Stimulated activated CD8-positive, alpha-beta memory T cell treated with anti-CD3 and anti-CD28 coated beads, Interleukin-7, amount 100 ng/mL, for 24 hours (primary cell): Measurements from ENCODE around the gene PLA2G12A.

ENCODE experiments used
- DNase-seq: peaks from one replicate; pipeline ENCODE4 v3.0.0-alpha.2; 2020; ENCODE audit warnings: low read depth

PLA2G12A gene

GRCh38 chr4:109729117-109729717 lies 653 bp downstream of the PLA2G12A start:
- DNase-seq: peak; percentile 2

DNA sequence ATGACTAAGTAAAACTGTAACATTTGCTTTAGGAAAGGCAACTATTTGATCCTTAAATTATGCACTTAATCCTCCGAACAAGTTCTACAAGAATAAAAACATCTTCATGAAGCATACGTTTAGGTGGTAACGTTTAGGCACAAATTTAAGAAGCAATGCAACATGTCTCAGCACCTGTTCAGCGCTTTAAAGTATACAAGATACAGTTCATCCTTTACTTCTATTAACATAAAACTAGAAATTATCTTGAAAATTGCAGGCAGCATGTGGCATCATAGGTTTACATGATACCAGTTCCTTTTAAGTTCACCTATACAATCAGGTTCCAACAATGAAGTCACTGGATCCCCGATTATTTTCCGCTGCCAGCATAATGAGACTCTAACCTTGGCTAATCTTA lies 1.5 kb downstream of the PLA2G12A start:
- no peak for DNase-seq

DNA sequence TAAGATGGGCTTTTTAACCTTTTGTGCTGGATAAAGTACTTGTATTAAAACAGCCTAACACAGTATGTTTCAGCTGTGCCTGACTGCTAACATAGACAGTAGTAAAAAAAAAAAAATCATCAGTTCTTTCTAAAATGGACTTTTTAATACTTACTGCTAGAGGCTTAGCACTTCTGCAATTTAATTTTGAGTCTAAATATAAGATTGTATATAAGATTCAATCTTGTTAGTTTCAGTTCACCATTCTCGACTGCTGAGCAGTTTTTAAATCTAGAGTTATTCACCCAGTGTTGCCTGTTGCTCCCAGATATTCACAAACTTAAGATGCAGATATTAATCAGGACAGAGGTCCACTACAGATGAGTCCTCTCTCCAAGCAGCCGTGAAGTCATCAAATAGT lies 6.8 kb downstream of the PLA2G12A start:
- DNase-seq: no peak

DNA sequence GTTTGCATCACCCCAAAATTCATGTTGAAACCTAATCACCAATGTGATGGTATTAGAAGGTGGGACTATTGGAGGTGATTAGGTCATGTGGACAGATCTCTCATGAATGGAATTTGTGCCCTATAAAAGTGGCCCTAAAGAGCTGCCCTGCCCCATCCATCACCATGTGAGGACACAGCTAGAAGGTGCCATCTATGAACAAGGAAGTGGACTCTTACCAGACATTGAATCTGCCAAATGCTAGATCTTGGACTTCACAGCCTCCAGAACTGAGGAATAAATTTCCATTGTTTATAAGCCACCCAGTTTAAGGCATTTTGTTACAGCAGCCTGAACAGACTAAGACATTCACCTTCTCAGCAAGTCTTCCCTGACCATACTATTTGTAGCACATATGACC lies 7.5 kb downstream of the PLA2G12A start:
- no peak for DNase-seq

DNA sequence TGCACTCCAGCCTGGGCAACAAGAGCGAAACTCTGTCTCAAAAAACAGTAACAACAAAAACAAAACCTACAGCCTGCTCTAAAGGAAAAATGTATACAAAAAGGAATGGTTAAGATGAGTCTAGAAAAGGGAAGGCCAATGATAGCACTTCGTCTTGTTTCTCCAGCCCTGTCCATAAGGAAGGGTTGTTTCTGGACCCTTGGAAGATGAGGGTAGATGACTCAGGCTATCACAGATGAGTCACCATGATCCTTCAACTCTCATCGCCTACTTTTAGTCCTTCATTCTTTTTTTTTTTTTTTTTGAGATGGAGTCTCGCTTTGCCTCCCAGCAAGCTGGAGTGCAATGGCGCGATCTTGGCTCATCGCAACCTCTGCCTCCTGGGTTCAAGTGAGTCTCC lies 8.8 kb downstream of the PLA2G12A start:
- DNase-seq: no peak

DNA sequence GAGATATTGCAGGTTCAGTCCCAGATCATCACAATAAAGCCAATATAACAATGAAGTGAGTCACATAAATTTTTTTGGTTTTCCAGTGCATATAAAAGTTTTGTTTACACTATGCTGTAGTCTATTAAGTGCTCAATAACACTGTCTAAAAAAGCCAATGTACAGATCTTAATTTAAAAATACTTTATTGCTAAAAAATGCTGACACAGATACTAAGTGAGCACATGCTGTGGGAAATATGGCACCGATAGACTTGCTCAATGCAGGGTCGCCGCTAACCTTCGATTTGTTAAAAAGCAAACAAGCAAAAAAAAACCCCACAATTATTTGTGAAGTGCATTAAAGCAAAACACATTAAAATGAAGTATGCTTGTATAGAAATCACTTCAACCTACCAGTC lies 10.3 kb downstream of the PLA2G12A start:
- DNase-seq: no peak

DNA sequence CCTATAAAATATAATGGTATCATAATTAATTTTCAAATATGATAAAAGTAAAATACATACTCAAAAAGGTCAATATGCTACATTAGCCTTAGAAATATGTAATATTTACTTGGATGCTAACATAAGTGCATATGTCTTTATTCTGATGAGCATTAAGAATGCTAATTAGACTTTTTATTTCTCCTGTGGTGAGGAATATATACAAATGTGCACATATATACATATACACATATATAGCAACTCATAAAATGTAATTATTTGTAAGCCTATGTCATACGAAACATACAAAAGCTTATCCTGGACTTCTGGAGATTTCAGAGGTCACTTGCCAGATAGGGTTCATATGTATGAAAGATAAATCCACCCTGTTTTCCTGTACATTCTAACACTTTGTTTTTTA lies 11.1 kb downstream of the PLA2G12A start:
- DNase-seq: no peak

DNA sequence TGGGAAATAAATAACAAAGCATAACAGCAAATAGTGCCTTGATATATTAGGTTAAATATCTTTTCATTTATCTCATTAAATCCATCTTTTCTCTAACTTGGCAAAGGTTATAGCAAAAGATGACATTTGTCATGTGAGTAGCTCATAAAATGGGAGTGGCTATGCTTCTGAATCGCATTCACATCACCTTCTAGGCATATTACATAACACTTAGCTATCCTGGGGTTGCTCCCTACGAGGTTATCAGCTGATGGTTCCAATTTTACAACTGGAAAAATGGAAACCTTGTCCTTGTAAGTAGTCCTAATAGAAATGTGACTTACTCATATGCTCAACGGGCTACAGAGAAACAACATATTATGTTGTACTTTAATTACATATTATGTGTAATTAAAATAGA lies 16.4 kb downstream of the PLA2G12A start:
- DNase-seq: no peak

GRCh38 chr4:109708990-109709389 lies 20.9 kb downstream of the PLA2G12A start:
- DNase-seq: no peak

- no peak for DNase-seq
Measured at GRCh38 chr4:109708435-109708834, 21.4 kb downstream of the PLA2G12A start.

GRCh38 chr4:109703664-109704361 lies 26.1 kb downstream of the PLA2G12A start:
- no peak for DNase-seq

- DNase-seq: peak; percentile 31
Measured at GRCh38 chr4:109702950-109703663, 26.8 kb downstream of the PLA2G12A start, which contains the start of gene CASP6. CASP6 (minus strand) TSS chr4:109703445; CDS start chr4:109703395, 50 bp downstream.

DNA sequence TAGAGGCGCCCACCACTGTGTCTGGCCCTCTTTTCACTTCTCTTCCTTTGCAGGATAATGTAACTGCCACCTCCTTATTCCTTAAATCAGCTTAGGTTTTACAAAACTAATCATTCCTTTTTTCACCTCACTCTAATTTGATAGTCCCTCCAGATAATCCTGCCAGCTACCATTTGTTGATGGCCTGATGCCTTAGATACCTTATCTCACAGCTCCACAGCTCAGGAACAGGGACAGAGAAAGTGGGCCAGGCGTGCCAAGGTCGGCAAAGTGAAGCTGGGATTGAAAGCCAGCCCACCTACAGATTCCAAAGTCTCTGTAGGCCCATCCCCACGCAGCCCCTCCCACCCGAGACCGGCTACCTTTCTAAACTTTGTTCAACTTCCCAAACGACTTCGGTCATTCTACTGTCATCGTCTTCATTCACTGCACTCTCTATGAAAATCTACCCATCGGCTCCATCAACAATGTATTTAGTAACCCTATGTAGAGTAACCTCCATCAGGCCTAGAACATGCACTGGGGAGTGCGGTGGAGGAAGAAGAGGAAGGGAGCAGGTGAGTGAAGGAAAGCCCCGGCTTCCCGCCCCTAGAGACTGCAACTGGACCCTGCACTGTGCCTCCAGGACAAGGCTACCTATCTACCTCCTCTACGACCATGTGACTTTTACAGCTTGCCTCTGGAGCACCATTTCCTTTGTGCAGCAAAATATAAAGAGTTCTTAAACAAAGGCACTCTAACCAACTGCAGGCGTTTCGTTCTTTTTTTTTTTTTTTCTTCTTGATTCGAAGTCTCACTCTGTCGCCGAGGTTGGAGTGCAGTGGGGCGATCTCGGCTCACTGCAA lies 28.1 kb downstream of the PLA2G12A start:
- DNase-seq: no peak

DNA sequence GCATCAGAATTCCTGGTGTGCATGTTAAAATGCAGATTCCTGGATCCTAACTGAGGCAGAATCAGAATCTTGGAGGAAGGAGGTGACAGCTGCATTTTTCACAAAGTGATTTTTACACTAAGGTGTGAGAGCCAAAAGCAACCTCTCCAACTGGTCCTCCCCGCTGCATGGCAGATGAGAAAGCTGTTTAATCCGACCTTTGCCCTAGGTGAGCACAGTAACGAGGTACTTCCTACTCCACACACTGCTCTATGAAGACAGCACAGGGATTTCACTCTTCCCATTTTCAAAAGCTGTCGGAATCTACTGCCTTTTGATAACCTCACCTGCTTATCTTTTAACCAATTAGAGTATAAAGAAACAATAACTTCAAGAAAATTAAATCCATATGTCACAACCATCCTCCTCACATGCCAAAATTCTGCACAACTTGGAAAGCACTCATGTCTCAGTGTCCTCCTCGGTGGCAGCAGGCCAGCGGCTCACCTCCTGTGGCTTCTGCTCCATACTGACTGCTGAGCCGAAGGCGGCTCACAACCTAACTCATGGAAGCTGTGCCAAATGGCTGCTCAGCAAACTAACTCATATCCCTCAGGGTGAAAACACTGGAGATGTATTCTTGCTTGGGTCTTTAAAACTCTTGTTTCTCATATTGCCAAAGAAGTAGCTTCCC lies 30.2 kb downstream of the PLA2G12A start:
- no peak for DNase-seq

GRCh38 chr4:109698656-109699055 lies 31.2 kb downstream of the PLA2G12A start:
- no peak for DNase-seq

DNA sequence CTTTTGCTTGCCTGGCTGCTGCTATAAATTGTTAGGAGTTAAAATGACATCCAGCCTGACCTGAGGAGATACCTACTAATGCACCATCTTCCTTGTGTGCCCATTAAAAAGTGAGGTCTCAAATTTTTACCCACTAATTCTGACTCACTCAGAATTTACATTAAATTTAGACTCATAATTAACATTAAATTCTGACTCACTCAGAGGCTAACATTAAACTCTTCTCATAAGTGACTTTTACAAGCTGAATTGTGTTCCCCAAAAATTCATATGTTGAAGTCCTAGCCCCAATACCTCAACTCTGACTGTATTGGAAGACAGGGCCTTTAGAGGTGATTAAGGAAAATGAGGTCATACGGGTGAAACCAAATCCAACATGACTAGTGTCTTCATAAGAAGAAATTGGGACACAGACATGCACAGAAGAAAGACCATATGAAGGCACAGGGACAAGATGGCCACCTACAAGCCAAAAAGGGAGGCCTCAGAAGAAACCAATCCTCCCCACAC lies 38.4 kb downstream of the PLA2G12A start:
- no peak for DNase-seq

GRCh38 chr4:109690690-109691410 lies 39.0 kb downstream of the PLA2G12A start:
- DNase-seq: no peak

- DNase-seq: no peak
Measured at GRCh38 chr4:109684727-109685126, 45.1 kb downstream of the PLA2G12A start.

- DNase-seq: no peak
Measured at GRCh38 chr4:109683621-109684253, 46.1 kb downstream of the PLA2G12A start.

- no peak for DNase-seq
Measured at GRCh38 chr4:109682875-109683274, 47.0 kb downstream of the PLA2G12A start.
